H1 (cell line): ENCODE data around the gene PPID. TPM values are rescaled to one million over a fixed set of nuclear protein-coding genes. Genes with fewer than 3 reads are reported as not detected.
"Not testable (repeated sequence)": the region's sequence is repeated elsewhere in the genome, so short reads cannot be mapped to it uniquely, and the experiment has no call there.

Experiments
- CTCF ChIA-PET: fragments of 300-600 bp; sonication (Branson Sonifier 250); formaldehyde crosslinking; loops from one replicate; lab custom pipeline; 2021; ENCODE audit not compliant: partially characterized antibody; lab: Charles Lee
- POLR2A ChIA-PET: fragments of 300-600 bp; sonication (Branson Sonifier 250); formaldehyde crosslinking; loops from one replicate; lab custom pipeline; 2021; ENCODE audit warnings: inconsistent platforms; ENCODE audit not compliant: partially characterized antibody; lab: Charles Lee
- DNase-seq, 2 experiments: peaks; one replicate each; pipeline versions ENCODE4 v3.0.0 to v3.0.0-alpha.2; 2010 to 2022; ENCODE audit warnings: low spot score in 2 of 2, low read depth in 1 of 2, mixed read lengths in 1 of 2
- FAIRE-seq: peaks from 2 replicates; lab custom pipeline; 2011; peaks lifted over from hg19 to GRCh38; lab: Jason Lieb, UNC
- H2AFZ ChIP-seq: 2 replicates; pipeline ENCODE4 v1.8.1; 2012; ENCODE audit warnings: low read length, inconsistent platforms
- H2AK5ac ChIP-seq: 2 replicates; pipeline ENCODE4 v1.6.1; 2013; ENCODE audit warnings: low read depth, low read length
- H2BK120ac ChIP-seq: replicated peaks from 2 replicates; pipeline ENCODE3; 2013; ENCODE audit warnings: low read depth, low read length, inconsistent platforms
- H2BK12ac ChIP-seq: 2 replicates; pipeline ENCODE4 v1.6.1; 2013; ENCODE audit warnings: low read depth, low read length
- H2BK15ac ChIP-seq: 2 replicates; pipeline ENCODE4 v1.6.1; 2013; ENCODE audit warnings: low read length
- H2BK20ac ChIP-seq: 2 replicates; pipeline ENCODE4 v1.6.1; 2013; ENCODE audit warnings: low read length
- H2BK5ac ChIP-seq: 2 replicates; pipeline ENCODE4 v1.6.1; 2013; ENCODE audit warnings: low read depth, low read length
- H3K14ac ChIP-seq: 2 replicates; pipeline ENCODE4 v1.6.1; 2013; ENCODE audit warnings: inconsistent platforms; ENCODE audit not compliant: insufficient read length
- H3K18ac ChIP-seq: 2 replicates; pipeline ENCODE4 v1.6.1; 2013; ENCODE audit warnings: low read length; ENCODE audit errors: extremely low read depth
- H3K23ac ChIP-seq: 2 replicates; pipeline ENCODE4 v1.6.1; 2013; ENCODE audit warnings: inconsistent platforms; ENCODE audit not compliant: insufficient read length
- H3K23me2 ChIP-seq: 2 replicates; pipeline ENCODE4 v1.6.1; 2013; ENCODE audit warnings: low read depth, low read length
- H3K27ac ChIP-seq: 2 replicates; pipeline ENCODE4 v1.6.1; 2011; ENCODE audit warnings: low read depth, low read length, inconsistent platforms
- H3K27me3 ChIP-seq, 4 experiments: replicated peaks in 1 of 4; 1 replicate in 1 of 4; 2 replicates in 3 of 4; pipeline versions ENCODE4 v1.6.1 to v1.8.1; 2011 to 2013; ENCODE audit warnings: low read length in 3 of 4, mild to moderate bottlenecking in 3 of 4, inconsistent platforms in 2 of 4, mixed read lengths in 2 of 4, moderate library complexity in 1 of 4; ENCODE audit not compliant: control insufficient read depth in 3 of 4, insufficient read depth in 3 of 4; ENCODE audit errors: extremely low read depth in 1 of 4
- H3K36me3 ChIP-seq, 4 experiments: 2 replicates each; pipeline versions ENCODE4 v1.6.1 to v1.8.1; 2011 to 2013; ENCODE audit warnings: mild to moderate bottlenecking in 4 of 4, low read length in 3 of 4, moderate library complexity in 2 of 4, control low read depth in 1 of 4, inconsistent platforms in 1 of 4; ENCODE audit not compliant: insufficient read depth in 4 of 4, control insufficient read depth in 2 of 4
- H3K4ac ChIP-seq: replicated peaks from 2 replicates; pipeline ENCODE3; 2013; ENCODE audit warnings: low read length, low read depth, mixed read lengths, inconsistent platforms; ENCODE audit not compliant: insufficient read length
- H3K4me1 ChIP-seq, 4 experiments: replicated peaks in 1 of 4; 1 replicate in 1 of 4; 2 replicates in 3 of 4; pipeline versions ENCODE4 v1.6.1 to v1.8.1; 2011 to 2013; ENCODE audit warnings: low read length in 3 of 4, inconsistent platforms in 2 of 4, mixed read lengths in 1 of 4; ENCODE audit not compliant: insufficient read depth in 4 of 4, control insufficient read depth in 3 of 4
- H3K4me2 ChIP-seq, 2 experiments: 2 replicates each; pipeline versions ENCODE4 v1.6.1 to v1.8.1; 2011 to 2013; ENCODE audit warnings: low read depth in 2 of 2, low read length in 2 of 2, control low read depth in 1 of 2, inconsistent platforms in 1 of 2, mild to moderate bottlenecking in 1 of 2; ENCODE audit not compliant: insufficient read depth in 1 of 2
- H3K4me3 ChIP-seq, 4 experiments: fragments of 200-600, 300-600 bp in 1 of 4; sonication (generic), shearing (Covaris generic), sonication (Bioruptor Twin) in 1 of 4; 2 replicates each; pipeline versions ENCODE4 v1.5.1 to v1.8.1; 2011 to 2016; ENCODE audit warnings: low read length in 4 of 4, low read depth in 3 of 4, control low read depth in 2 of 4, inconsistent platforms in 2 of 4, mild to moderate bottlenecking in 2 of 4, mixed read lengths in 1 of 4, moderate library complexity in 1 of 4; ENCODE audit not compliant: insufficient read depth in 2 of 4; ENCODE audit errors: extremely low read depth in 1 of 4
- H3K56ac ChIP-seq: replicated peaks from 2 replicates; pipeline ENCODE3; 2013; ENCODE audit warnings: low read depth, mild to moderate bottlenecking, mixed read lengths, low read length, inconsistent platforms; ENCODE audit not compliant: insufficient read length
- H3K79me1 ChIP-seq: 2 replicates; pipeline ENCODE4 v1.6.1; 2013; ENCODE audit warnings: low read depth, low read length, control low read depth
- H3K79me2 ChIP-seq, 2 experiments: 2 replicates each; pipeline versions ENCODE4 v1.6.1 to v1.8.1; 2012 to 2013; ENCODE audit warnings: low read length in 2 of 2, mild to moderate bottlenecking in 2 of 2, inconsistent platforms in 1 of 2; ENCODE audit not compliant: insufficient read depth in 2 of 2, control insufficient read depth in 1 of 2
- H3K9ac ChIP-seq, 4 experiments: replicated peaks in 1 of 4; 1 replicate in 1 of 4; 2 replicates in 3 of 4; pipeline versions ENCODE4 v1.6.1 to v1.8.1; 2011 to 2013; ENCODE audit warnings: low read depth in 3 of 4, low read length in 3 of 4, control low read depth in 2 of 4, mild to moderate bottlenecking in 2 of 4, moderate library complexity in 2 of 4, inconsistent platforms in 1 of 4; ENCODE audit errors: extremely low read depth in 1 of 4
- H3K9me3 ChIP-seq, 2 experiments: 2 replicates each; pipeline versions ENCODE4 v1.6.1 to v1.8.1; 2012 to 2013; ENCODE audit warnings: mild to moderate bottlenecking in 2 of 2, moderate library complexity in 2 of 2, control low read depth in 1 of 2, inconsistent platforms in 1 of 2, low read depth in 1 of 2, low read length in 1 of 2, mixed read lengths in 1 of 2; ENCODE audit not compliant: insufficient read depth in 2 of 2
- H4K20me1 ChIP-seq, 2 experiments: replicated peaks in 1 of 2; 2 replicates each; pipeline versions ENCODE3 to v1.8.1; 2011 to 2013; ENCODE audit warnings: inconsistent platforms in 2 of 2, low read length in 2 of 2, mild to moderate bottlenecking in 1 of 2; ENCODE audit not compliant: insufficient read depth in 2 of 2, control insufficient read depth in 1 of 2
- H4K5ac ChIP-seq: 2 replicates; pipeline ENCODE4 v1.6.1; 2013; ENCODE audit warnings: low read length, low read depth, mixed read lengths, inconsistent platforms; ENCODE audit not compliant: insufficient read length
- H4K8ac ChIP-seq: 2 replicates; pipeline ENCODE4 v1.8.0; 2013; ENCODE audit warnings: mild to moderate bottlenecking, moderate library complexity, low read length, inconsistent platforms; ENCODE audit not compliant: insufficient read depth; ENCODE audit errors: extremely low read depth
- H4K91ac ChIP-seq: replicated peaks from 2 replicates; pipeline ENCODE3; 2013; ENCODE audit warnings: low read length, mixed read lengths, inconsistent platforms; ENCODE audit not compliant: insufficient read length
- WGBS, 2 experiments: shearing (Covaris generic) in 1 of 2; methylation state at CpG; one replicate each; pipeline versions ENCODE4 v1.1.6 to v1.1.7; 2013 to 2015; ENCODE audit warnings: low lambda C conversion rate in 2 of 2, mixed read lengths in 2 of 2, inconsistent platforms in 1 of 2, low coverage in 1 of 2, missing lambda C conversion rate in 1 of 2; ENCODE audit not compliant: insufficient replicate concordance in 2 of 2, insufficient coverage in 1 of 2, insufficient read length in 1 of 2; ENCODE audit errors: extremely low coverage in 1 of 2, missing lambda C conversion rate in 1 of 2; 5-methylcytosine and 5-hydroxymethylcytosine counted together
- polyA plus RNA-seq, 7 experiments: library from polyadenylated mRNA; depleted of rRNA in 3 of 7; stranded (reverse) in 5 of 7; unstranded in 2 of 7; fragments of >200 nt in 5 of 7; fragments of 200-250 nt in 2 of 7; gene quantifications; 1 replicate in 5 of 7; 2 replicates in 1 of 7; 4 replicates in 1 of 7; pipeline versions ENCODE4 v1.2.1 to v1.2.3, GENCODE V29; 2011 to 2013; ENCODE audit warnings: missing spikeins in 2 of 7, mixed read lengths in 2 of 7
- total RNA-seq: library from RNA; stranded (reverse); fragmentation: NEBNext Ultra II Directional; extraction: Animal tissue kit (Norgen Biotek cat#: 25700); gene quantifications from 2 replicates; pipeline ENCODE4 v1.2.1, GENCODE V29; 2021

Gene PPID
- total and polyA plus RNA-seq, 2 of the 8 experiments (the other 6 are each of a cell fraction or from before 2014, with no cell fraction given): 20.2 to 53.2 TPM

DNA sequence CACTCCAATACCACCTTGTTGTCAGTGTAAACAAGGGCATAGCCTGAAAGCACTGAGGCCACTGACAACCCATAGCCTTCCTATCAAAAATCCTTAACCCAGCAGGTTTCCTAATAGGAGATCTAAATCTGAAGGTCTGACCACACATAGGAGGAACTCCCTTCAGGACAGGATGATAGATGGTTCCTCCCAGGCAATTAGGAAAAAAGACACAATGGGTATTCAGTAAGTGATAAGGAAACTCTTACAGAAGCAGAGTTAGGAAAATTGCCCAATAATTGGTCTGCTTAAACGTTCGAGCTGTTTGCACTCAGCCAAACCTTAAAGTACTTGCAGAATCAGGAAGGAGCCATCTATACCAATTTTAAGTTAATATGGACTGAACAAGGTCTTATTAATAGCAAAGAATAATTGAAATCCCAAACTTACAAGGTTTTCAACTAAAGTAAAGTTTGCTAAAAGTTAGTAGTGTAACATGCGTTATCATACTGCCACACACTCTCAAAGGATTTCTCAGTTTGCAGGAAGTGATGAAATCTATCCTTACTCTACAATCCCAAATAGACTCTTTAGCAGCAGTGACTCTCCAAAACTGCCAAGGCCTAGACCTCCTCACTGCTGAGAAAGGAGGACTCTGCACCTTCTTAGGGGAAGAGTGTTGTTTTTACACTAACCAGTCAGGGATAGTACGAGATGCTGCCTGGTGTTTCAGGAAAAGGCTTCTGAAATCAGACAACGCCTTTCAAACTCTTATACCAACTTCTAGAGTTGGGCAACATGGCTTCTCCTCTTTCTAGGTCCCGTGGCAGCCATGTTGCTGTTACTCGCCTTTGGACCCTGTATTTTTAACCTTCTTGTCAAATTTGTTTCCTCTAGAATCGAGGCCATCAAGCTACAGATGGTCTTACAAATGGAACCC is 59.2 kb downstream of the PPID start:
- H3K56ac ChIP-seq, H2BK20ac ChIP-seq, H2BK120ac ChIP-seq, H3K18ac ChIP-seq, H3K27ac ChIP-seq, H4K91ac ChIP-seq, H2BK15ac ChIP-seq, H4K8ac ChIP-seq, H3K23me2 ChIP-seq, H3K79me1 ChIP-seq, H2AFZ ChIP-seq, H3K9ac ChIP-seq, H2AK5ac ChIP-seq, H3K14ac ChIP-seq, H3K4me2 ChIP-seq, DNase-seq, H3K9me3 ChIP-seq, H3K4me1 ChIP-seq, H3K23ac ChIP-seq, H2BK5ac ChIP-seq, H4K5ac ChIP-seq, H3K4me3 ChIP-seq, H3K4ac ChIP-seq, H4K20me1 ChIP-seq, H3K27me3 ChIP-seq, H2BK12ac ChIP-seq, FAIRE-seq: not testable (repeated sequence)
- ChIA-PET POLR2A (interaction anchor here (1.2 kb wide), 1 partner anchor 15 kb away, joined by 5 read pairs; no protein-coding TSS in a partner anchor), CTCF (interaction anchor here (1.3 kb wide), 1 partner anchor 405 kb away, joined by 6 read pairs; no protein-coding TSS in a partner anchor)
- 94% methylated on average over 8 of the region's 8 CpGs; no CpG with 5 or more reads in 1 of the 2 experiments for WGBS, 2 experiments
- Histone ChIP-seq H3K36me3 (peaks cover 0 to 11% (median 3%) of the 10 kb centered on the region in 4 experiments; a peak in 5 of 8 replicates), H3K79me2 (peaks cover 0 to 24% of the 10 kb centered on the region in 2 experiments; a peak in 2 of 4 replicates)
